ENCODE results near the gene TRAF5. TPM values are rescaled to one million over a fixed set of nuclear protein-coding genes. Genes with fewer than 3 reads are reported as not detected.

TRAF5 gene
- total RNA-seq, 1 experiment from 2014 or later = 8.8 TPM

- H3K9me3 Mint-ChIP-seq (ENCODE audit: unreplicated experiment) = no peaks in the 10 kb centered on the region
- BruUV-seq (replicated peaks) = no TSS peak
- intact Hi-C loops (cut with micrococcal nuclease; ENCODE audit: unreplicated experiment) = no loop called here
- no peak for DNase-seq
- H3K4me3 ChIP-seq (ENCODE audit: low read depth, low read length) = no peak overlapping the region
- peaks cover 20% of the 10 kb centered on the region for H3K4me1 ChIP-seq
- ChIA-PET CTCF (interaction anchor here (0.5 kb wide), 1 partner anchor 94 kb away, joined by 3 read pairs; no protein-coding TSS in a partner anchor), POLR2A (no interaction called here)
- H3K36me3 Mint-ChIP-seq (ENCODE audit: insufficient read depth, unreplicated experiment) = no peaks in the 10 kb centered on the region
- H3K27ac Mint-ChIP-seq (ENCODE audit: unreplicated experiment) = no peak overlapping the region
- TF ChIP-seq CTCF (IDR thresholded peaks at IDR 0.05; ENCODE audit: insufficient read depth in 1 of 2, low read depth in 1 of 2, low read length in 1 of 2, severe bottlenecking in 1 of 2, unreplicated experiment in 1 of 2) = no peak
- H3K36me3 ChIP-seq (ENCODE audit: control insufficient read depth, insufficient read depth, low read length) = no peaks in the 10 kb centered on the region
- H3K9me3 ChIP-seq = no peaks in the 10 kb centered on the region
- H3K4me3 Mint-ChIP-seq (ENCODE audit: unreplicated experiment) = no peak overlapping the region
- H3K27me3 Mint-ChIP-seq (ENCODE audit: insufficient read depth, unreplicated experiment) = no peaks in the 10 kb centered on the region
- H3K27me3 ChIP-seq (replicated peaks; ENCODE audit: control insufficient read depth, insufficient read depth, low read length) = no peaks in the 10 kb centered on the region
- H3K4me1 Mint-ChIP-seq (ENCODE audit: low read depth, unreplicated experiment) = peaks cover 24% of the 10 kb centered on the region
These were observed 5.5 kb downstream of the TRAF5 start for GRCh38 chr1:211332036-211332616.

GRCh38 chr1:211332830-211333229, 6.2 kb downstream of the TRAF5 start:
- no TSS peak for BruUV-seq (replicated peaks)
- H3K36me3 Mint-ChIP-seq (ENCODE audit: insufficient read depth, unreplicated experiment) = no peaks in the 10 kb centered on the region
- no peak for TF ChIP-seq CTCF (IDR thresholded peaks at IDR 0.05; ENCODE audit: insufficient read depth in 1 of 2, low read depth in 1 of 2, low read length in 1 of 2, severe bottlenecking in 1 of 2, unreplicated experiment in 1 of 2)
- no peaks in the 10 kb centered on the region for H3K27me3 ChIP-seq (replicated peaks; ENCODE audit: control insufficient read depth, insufficient read depth, low read length)
- H3K9me3 Mint-ChIP-seq (ENCODE audit: unreplicated experiment) = no peaks in the 10 kb centered on the region
- CTCF ChIA-PET = no interaction called here
- no peaks in the 10 kb centered on the region for H3K9me3 ChIP-seq
- H3K27me3 Mint-ChIP-seq (ENCODE audit: insufficient read depth, unreplicated experiment) = no peaks in the 10 kb centered on the region
- H3K27ac Mint-ChIP-seq (ENCODE audit: unreplicated experiment) = no peak overlapping the region
- DNase-seq = no peak
- intact Hi-C loops (cut with micrococcal nuclease; ENCODE audit: unreplicated experiment) = no loop called here
- H3K4me3 Mint-ChIP-seq (ENCODE audit: unreplicated experiment) = no peak overlapping the region
- peaks cover 24% of the 10 kb centered on the region for H3K4me1 Mint-ChIP-seq (ENCODE audit: low read depth, unreplicated experiment)
- no peak overlapping the region for H3K4me3 ChIP-seq (ENCODE audit: low read depth, low read length)
- H3K36me3 ChIP-seq (ENCODE audit: control insufficient read depth, insufficient read depth, low read length) = no peaks in the 10 kb centered on the region
- POLR2A ChIA-PET = no interaction called here
- peaks cover 20% of the 10 kb centered on the region for H3K4me1 ChIP-seq

- Mint-ChIP-seq H3K4me1 (ENCODE audit: low read depth, unreplicated experiment) (peaks cover 24% of the 10 kb centered on the region), H3K27ac (ENCODE audit: unreplicated experiment) (peak overlapping the region; percentile 42), H3K36me3 (ENCODE audit: insufficient read depth, unreplicated experiment) (no peaks in the 10 kb centered on the region), H3K27me3 (ENCODE audit: insufficient read depth, unreplicated experiment) (no peaks in the 10 kb centered on the region), H3K4me3 (ENCODE audit: unreplicated experiment) (no peak overlapping the region), H3K9me3 (ENCODE audit: unreplicated experiment) (no peaks in the 10 kb centered on the region)
- Histone ChIP-seq H3K4me1 (peaks cover 20% of the 10 kb centered on the region), H3K4me3 (ENCODE audit: low read depth, low read length) (no peak overlapping the region), H3K27me3 (replicated peaks; ENCODE audit: control insufficient read depth, insufficient read depth, low read length) (no peaks in the 10 kb centered on the region), H3K36me3 (ENCODE audit: control insufficient read depth, insufficient read depth, low read length) (no peaks in the 10 kb centered on the region), H3K9me3 (no peaks in the 10 kb centered on the region)
- TF ChIP-seq CTCF (IDR thresholded peaks at IDR 0.05; ENCODE audit: insufficient read depth in 1 of 2, low read depth in 1 of 2, low read length in 1 of 2, severe bottlenecking in 1 of 2, unreplicated experiment in 1 of 2) = no peak
- ChIA-PET POLR2A (no interaction called here), CTCF (no interaction called here)
- no TSS peak for BruUV-seq (replicated peaks)
- intact Hi-C loops (cut with micrococcal nuclease; ENCODE audit: unreplicated experiment) = no loop called here
- DNase-seq = peak in 1 of 2 experiments; percentile 36
These were observed 7.3 kb downstream of the TRAF5 start for GRCh38 chr1:211333906-211334305.

Measured in Caco-2 (cell line).